ENCODE data around the gene SLC17A1.

The SLC17A1 gene

GRCh38 chr6:25832307-25832662, 433 bp upstream of the SLC17A1 start:
- FAIRE-seq: no peak

GRCh38 chr6:25830458-25830857, 1.4 kb downstream of the SLC17A1 start:
- FAIRE-seq: no peak

GRCh38 chr6:25829375-25829774, 2.5 kb downstream of the SLC17A1 start:
- FAIRE-seq: no peak

- no peak for FAIRE-seq
Measured at GRCh38 chr6:25821341-25821740, 10.5 kb downstream of the SLC17A1 start.

DNA sequence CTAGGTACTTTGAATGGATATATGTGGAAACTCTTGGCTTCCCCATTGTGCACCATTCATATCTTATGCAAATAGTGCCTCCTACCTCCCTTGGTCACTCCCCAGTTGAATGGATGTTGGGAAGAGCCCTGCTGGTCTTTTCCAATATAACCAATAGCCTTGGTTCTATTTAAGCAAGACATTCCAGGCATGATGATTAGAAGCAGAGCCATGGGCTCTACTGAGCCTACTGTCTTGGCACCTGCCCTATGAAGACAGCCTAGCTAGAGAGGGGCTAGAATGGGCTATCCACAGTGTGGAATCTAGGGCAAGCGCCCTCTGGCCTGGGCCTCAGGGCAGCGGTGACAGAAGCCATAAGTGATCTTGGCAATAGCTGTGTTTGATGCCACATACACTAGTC, 15.6 kb downstream of the SLC17A1 start:
- FAIRE-seq: no peak

DNA sequence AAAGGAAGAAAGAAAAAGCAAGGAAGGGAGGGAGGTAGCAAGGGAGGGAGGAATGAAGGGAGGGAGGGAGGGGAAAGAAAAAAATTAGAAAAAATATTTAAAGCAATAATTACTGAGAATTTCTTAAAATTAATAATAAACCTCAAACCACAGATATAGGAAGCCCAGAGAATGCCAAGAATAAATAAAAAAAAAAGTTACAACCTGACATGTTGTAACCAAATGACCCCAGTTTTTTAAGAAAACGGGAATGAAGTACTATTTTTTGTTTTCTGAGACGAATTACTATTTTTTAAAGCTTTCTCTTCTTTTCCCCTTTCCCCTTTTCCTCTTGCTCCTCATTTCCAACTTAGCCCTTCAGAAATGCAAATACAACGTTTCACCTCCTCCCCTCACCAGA, 16.7 kb downstream of the SLC17A1 start:
- FAIRE-seq: no peak

DNA sequence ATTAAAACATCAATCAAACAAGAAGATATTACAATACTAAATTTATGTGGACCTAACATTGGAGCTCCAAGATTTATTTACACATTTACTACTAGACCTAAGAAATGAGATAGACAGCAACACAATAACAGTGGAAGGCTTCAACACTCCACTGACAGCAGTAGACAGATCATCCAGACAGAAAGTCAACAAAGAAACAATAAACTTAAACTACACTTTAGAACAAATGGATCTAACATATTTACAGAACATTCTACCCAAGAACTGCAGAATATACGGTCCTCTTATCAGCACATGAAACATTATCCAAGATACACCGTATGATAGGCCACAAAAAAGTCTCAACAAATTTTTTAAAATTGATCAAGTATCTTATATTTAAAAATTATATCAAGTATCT, 27.0 kb downstream of the SLC17A1 start:
- no peak for FAIRE-seq

DNA sequence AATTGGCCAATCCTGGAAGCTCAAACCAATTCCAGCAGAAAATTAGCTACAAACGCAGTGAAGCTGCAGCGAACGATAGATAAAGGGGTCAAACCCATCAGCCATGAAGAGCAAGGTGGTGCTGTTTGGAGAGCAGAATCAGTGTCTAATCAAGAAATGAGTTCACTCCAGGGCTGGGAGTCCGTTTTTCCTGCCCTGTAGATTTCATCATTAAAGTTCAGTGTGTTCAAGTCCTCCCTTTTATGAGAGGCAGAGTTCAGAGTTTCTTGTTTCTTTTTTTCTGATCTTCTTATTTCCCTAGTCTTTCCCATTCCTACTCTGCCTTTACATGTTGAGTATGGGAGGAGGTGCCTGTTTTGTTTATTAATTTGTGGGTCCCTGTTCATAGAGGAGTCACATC, 30.4 kb downstream of the SLC17A1 start:
- FAIRE-seq: no peak

DNA sequence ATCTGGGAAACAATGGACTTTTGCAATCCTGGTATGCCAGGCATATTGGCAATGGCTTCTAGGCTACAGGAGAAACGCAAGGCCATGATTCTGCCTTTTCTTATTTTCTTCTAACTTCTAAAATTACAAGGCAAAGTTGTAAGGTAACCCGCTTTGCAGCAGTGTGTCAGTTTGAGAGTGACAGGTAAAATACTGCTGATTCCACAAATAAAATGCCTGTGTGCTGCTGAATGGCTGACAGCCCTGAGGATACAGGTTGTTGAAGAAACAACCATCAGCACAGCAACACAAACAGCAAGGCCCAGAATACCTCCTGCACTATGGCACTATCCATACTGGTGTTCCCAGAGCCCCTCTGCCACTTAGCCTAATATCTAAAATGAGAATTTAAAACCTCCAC, 37.1 kb downstream of the SLC17A1 start:
- FAIRE-seq: no peak

DNA sequence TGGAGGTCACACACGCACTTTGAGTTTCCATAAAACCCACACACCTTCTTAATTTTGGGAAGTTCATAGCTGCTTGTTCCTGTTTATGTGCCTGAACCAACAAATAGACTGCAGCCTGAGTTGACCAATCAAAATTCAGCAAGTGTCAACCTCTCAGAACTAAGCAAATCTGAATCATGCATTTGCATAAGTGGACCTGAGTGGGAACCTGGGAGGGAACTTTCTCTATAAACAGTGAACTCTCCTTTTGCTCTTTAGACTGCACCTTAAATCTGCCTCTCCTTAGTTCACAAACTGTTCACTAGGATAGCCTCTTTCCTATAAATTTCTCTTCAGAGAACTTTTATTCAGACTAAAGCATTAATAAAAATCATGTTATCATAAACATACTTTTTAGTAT, 37.9 kb downstream of the SLC17A1 start:
- FAIRE-seq: no peak

- FAIRE-seq: no peak
Measured at GRCh38 chr6:25792016-25792415, 39.8 kb downstream of the SLC17A1 start.

GRCh38 chr6:25789475-25789874, 42.4 kb downstream of the SLC17A1 start:
- no peak for FAIRE-seq

- FAIRE-seq: no peak
Measured at GRCh38 chr6:25788305-25788922, 43.4 kb downstream of the SLC17A1 start.

- FAIRE-seq: no peak
Measured at GRCh38 chr6:25787428-25787827, 44.4 kb downstream of the SLC17A1 start.

DNA sequence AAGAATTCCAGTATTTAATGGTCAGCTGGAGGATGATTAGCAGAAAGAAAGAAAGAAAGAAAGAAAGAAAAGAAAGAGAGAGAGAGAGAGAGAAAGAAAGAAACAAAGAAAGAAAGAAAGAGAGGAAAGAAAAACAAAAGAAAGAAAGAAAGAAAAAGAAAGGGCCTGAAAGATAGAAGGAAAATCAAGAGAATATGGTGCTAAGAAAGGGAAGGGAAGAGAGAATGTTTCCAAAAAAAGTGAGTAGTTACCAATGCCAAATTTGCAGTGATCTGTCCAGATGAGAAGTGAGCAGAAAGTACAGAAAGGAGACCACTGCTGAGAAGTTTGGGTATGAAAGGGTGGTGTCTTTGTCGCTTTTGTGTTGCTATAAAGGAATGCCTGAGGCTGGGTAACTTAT, 50.7 kb downstream of the SLC17A1 start:
- no peak for FAIRE-seq

- FAIRE-seq: no peak
Measured at GRCh38 chr6:25777856-25778649, 53.8 kb downstream of the SLC17A1 start.

DNA sequence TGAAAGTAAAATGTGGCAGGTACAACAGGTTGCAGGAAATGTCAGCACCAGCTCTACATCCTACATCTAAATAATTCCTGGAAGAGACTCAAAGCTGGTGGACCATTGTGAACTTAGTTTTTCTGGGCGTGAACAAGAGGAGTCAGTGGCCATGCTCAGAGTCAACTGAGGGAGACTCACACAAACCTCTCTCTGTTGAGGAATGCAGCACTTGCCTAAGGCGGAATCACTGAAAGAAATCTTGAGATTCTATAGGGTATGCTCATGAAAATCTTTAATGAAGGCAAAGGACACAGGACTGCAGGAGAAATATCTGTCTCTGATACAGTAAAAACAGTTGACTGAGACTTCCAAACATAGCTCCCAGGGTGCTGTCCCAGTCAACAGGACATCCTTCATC, 54.8 kb downstream of the SLC17A1 start:
- no peak for FAIRE-seq

- FAIRE-seq: no peak
Measured at GRCh38 chr6:25774120-25774715, 57.6 kb downstream of the SLC17A1 start.

GRCh38 chr6:25769983-25770382, 61.9 kb downstream of the SLC17A1 start:
- FAIRE-seq: no peak

- no peak for FAIRE-seq
Measured at GRCh38 chr6:25768566-25768965, 63.3 kb downstream of the SLC17A1 start.

DNA sequence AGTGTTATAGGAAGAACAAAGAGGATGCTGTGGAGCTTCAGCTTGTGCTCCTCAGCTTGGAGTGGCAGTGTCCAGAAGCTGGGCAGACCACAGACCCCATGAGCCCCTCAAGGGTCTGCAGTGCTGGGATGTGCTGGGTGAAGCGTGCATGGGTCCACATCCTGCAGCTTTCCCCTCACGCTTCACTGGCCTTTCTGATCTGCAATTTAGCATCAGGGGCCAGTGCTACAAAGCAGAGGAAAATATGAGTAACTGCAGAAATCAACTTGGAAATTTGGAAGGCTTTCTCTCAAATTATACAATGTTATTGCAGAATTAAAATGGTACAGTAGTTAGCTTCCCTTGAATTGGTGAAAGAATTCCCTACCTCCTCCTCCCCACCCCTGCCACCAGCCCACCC, 67.2 kb downstream of the SLC17A1 start:
- FAIRE-seq: no peak

DNA sequence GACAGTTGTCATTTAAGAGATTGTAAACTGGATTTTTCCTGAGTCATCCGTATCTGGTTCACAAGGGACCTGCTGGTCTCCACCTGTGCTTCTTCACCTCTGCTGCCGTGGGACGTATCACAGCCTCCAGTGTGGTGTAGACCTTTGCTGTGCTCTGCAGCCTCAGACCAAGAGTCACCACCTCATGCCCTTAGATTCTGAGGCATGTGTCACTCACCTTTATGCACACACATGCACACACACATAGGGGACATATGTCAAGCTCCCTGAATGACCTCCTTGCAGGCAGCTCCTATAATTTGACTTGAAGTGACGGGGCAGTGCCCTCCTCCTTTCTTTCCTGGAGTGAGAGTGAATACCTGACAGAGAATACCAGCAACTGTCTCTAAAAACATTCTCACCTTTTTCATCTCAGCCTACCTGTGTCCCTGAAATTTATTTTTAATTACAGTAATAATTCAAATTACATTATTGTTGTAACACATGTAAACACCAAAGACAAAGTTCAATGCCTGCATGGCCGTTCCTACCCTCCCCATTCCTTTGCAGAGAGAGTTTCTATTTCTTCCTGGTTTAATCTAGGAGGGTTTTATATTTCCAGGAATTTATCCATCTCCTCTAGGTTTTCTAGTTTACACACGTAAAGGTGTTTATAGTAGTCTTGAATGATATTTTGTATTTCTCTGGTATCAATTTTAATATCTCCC, 73.8 kb downstream of the SLC17A1 start:
- FAIRE-seq: no peak

Measured in G401.6 (cell line).